Liver (tissue), 9 donors: ENCODE data around the gene EPB41L2. TPM values are rescaled to one million over a fixed set of nuclear protein-coding genes. Genes with fewer than 3 reads are reported as not detected.

Experiments
- DNase-seq: peaks from one replicate; pipeline ENCODE4 v3.0.0-alpha.2; 2017; ENCODE audit warnings: low spot score
- H3K27ac ChIP-seq, 2 donors: one replicate each; pipeline ENCODE4 v1.7.0; 2013; ENCODE audit warnings: inconsistent platforms in 2 of 2, low read length in 2 of 2, control low read depth in 1 of 2, low read depth in 1 of 2, mild to moderate bottlenecking in 1 of 2
- H3K27me3 ChIP-seq, 4 donors: one replicate each; pipeline versions ENCODE4 v1.6.1 to v1.7.0; 2013; ENCODE audit warnings: low read length in 3 of 4, inconsistent platforms in 1 of 4, mild to moderate bottlenecking in 1 of 4, moderate library complexity in 1 of 4; ENCODE audit not compliant: control insufficient read depth in 4 of 4, insufficient read depth in 4 of 4
- H3K36me3 ChIP-seq, 4 donors: one replicate each; pipeline versions ENCODE4 v1.6.1 to v1.7.0; 2013; ENCODE audit warnings: low read length in 3 of 4, mild to moderate bottlenecking in 3 of 4, low read depth in 1 of 4, moderate library complexity in 1 of 4; ENCODE audit not compliant: control insufficient read depth in 4 of 4, insufficient read depth in 3 of 4
- H3K4me1 ChIP-seq, 4 donors: one replicate each; pipeline versions ENCODE4 v1.6.1 to v1.7.0; 2013; ENCODE audit warnings: low read length in 3 of 4, mild to moderate bottlenecking in 3 of 4, moderate library complexity in 1 of 4; ENCODE audit not compliant: control insufficient read depth in 4 of 4, insufficient read depth in 4 of 4
- H3K4me3 ChIP-seq, 3 donors: one replicate each; pipeline versions ENCODE4 v1.6.1 to v1.7.0; 2013; ENCODE audit warnings: low read length in 3 of 3, control low read depth in 1 of 3, low read depth in 1 of 3, mild to moderate bottlenecking in 1 of 3
- H3K9ac ChIP-seq, 2 donors: one replicate each; pipeline ENCODE4 v1.7.0; 2013; ENCODE audit warnings: low read length in 2 of 2, mild to moderate bottlenecking in 2 of 2, moderate library complexity in 2 of 2, control low read depth in 1 of 2, low read depth in 1 of 2
- H3K9me3 ChIP-seq, 4 donors: one replicate each; pipeline versions ENCODE4 v1.6.1 to v1.7.0; 2013; ENCODE audit warnings: low read length in 3 of 4; ENCODE audit not compliant: control insufficient read depth in 4 of 4
- EGR1 ChIP-seq, 2 donors: IDR thresholded peaks; 2 replicates each; pipeline ENCODE4 v1.6.1; 2016 to 2018; ENCODE audit warnings: antibody characterized with exemption in 2 of 2, low read depth in 2 of 2
- FOXA1 ChIP-seq: IDR thresholded peaks from 2 replicates; pipeline ENCODE4 v1.6.1; 2016; ENCODE audit warnings: antibody characterized with exemption
- GABPA ChIP-seq, 2 donors: IDR thresholded peaks in 1 of 2; conservative IDR thresholded peaks in 1 of 2; 2 replicates each; pipeline ENCODE4 v1.6.1; 2016; ENCODE audit warnings: antibody characterized with exemption in 2 of 2, mild to moderate bottlenecking in 1 of 2, moderate library complexity in 1 of 2
- HNF4A ChIP-seq, 2 donors: conservative IDR thresholded peaks; 2 replicates each; pipeline ENCODE4 v1.6.1; 2016; ENCODE audit warnings: antibody characterized with exemption in 2 of 2, mild to moderate bottlenecking in 2 of 2
- HNF4G ChIP-seq: IDR thresholded peaks from 2 replicates; pipeline ENCODE4 v1.6.1; 2016; ENCODE audit warnings: antibody characterized with exemption
- JUND ChIP-seq, 2 donors: IDR thresholded peaks; 2 replicates each; pipeline ENCODE4 v1.6.1; 2016; ENCODE audit warnings: antibody characterized with exemption in 2 of 2
- NR2F2 ChIP-seq: IDR thresholded peaks from 2 replicates; pipeline ENCODE4 v1.6.1; 2016; ENCODE audit warnings: antibody characterized with exemption
- RAD21 ChIP-seq, 2 donors: IDR thresholded peaks; 2 replicates each; pipeline ENCODE4 v1.6.1; 2016; ENCODE audit warnings: antibody characterized with exemption in 2 of 2, mild to moderate bottlenecking in 2 of 2
- REST ChIP-seq: IDR thresholded peaks from 2 replicates; pipeline ENCODE4 v1.6.1; 2016; ENCODE audit warnings: antibody characterized with exemption, mild to moderate bottlenecking
- RXRA ChIP-seq, 2 donors: IDR thresholded peaks; 2 replicates each; pipeline ENCODE4 v1.6.1; 2017 to 2018; ENCODE audit warnings: antibody characterized with exemption in 2 of 2, mild to moderate bottlenecking in 1 of 2
- SP1 ChIP-seq: IDR thresholded peaks from 2 replicates; pipeline ENCODE4 v1.6.1; 2018; ENCODE audit warnings: antibody characterized with exemption, mild to moderate bottlenecking
- TAF1 ChIP-seq: conservative IDR thresholded peaks from 2 replicates; pipeline ENCODE4 v1.6.1; 2016; ENCODE audit warnings: antibody characterized with exemption, mild to moderate bottlenecking
- YY1 ChIP-seq: IDR thresholded peaks from 2 replicates; pipeline ENCODE4 v1.6.1; 2016; ENCODE audit warnings: antibody characterized with exemption, mild to moderate bottlenecking
- WGBS: extraction: QIAGEN DNeasy Blood & Tissue Kit; methylation state at CpG from one replicate; pipeline ENCODE4 v1.1.7; 2013; 5-methylcytosine and 5-hydroxymethylcytosine counted together
- polyA plus RNA-seq, 2 donors: library from polyadenylated mRNA; stranded (reverse) in 1 of 2; unstranded in 1 of 2; fragments of 200-250 nt in 1 of 2; fragments of >200 nt in 1 of 2; fragmentation: Nextera tagmentation in 1 of 2; extraction: Ambion mirVana in 1 of 2; gene quantifications; one replicate each; pipeline versions ENCODE4 v1.2.1 to v1.2.3, GENCODE V29; 2013 to 2015
- total RNA-seq, 2 donors: library from RNA; depleted of rRNA; stranded (reverse); fragments of >200 nt; gene quantifications; one replicate each; pipeline ENCODE4 v1.2.3, GENCODE V29; 2014
- TF ChIP-seq, protein P1 (sequence below): IDR thresholded peaks from 2 replicates; pipeline ENCODE4 v1.6.1; 2016; ENCODE audit warnings: antibody characterized with exemption
- TF ChIP-seq, protein P2 (sequence below): fragments of 150-350 bp; IDR thresholded peaks from 2 replicates; pipeline ENCODE4 v1.5.1; 2017; ENCODE audit warnings: improper control_type of control experiment, low read depth, low read length; ENCODE audit not compliant: missing input control
- TF ChIP-seq, protein P3 (sequence below): IDR thresholded peaks from 2 replicates; pipeline ENCODE4 v1.6.1; 2016; ENCODE audit warnings: antibody characterized with exemption
- donor health status: healthy.
- donor health status: healthy.
- donor health status: healthy.
- donor health status: healthy.
- donor health status: healthy.

The EPB41L2 gene
- total and polyA plus RNA-seq, 4 donors = 10.0 to 43.3 (median 18.7) TPM

GRCh38 chr6:130973521-130974277 lies 89.3 kb downstream of the EPB41L2 start:
- 97% methylated on average over 3 of the region's 3 CpGs for WGBS
- no peak for DNase-seq

GRCh38 chr6:130971504-130971903 lies 91.5 kb downstream of the EPB41L2 start:
- H3K9ac ChIP-seq = no peak overlapping the region
- H3K4me3 ChIP-seq = no peak overlapping the region
- H3K36me3 ChIP-seq = no peaks in the 10 kb centered on the region
- no peaks in the 10 kb centered on the region for H3K27me3 ChIP-seq
- H3K9me3 ChIP-seq = no peaks in the 10 kb centered on the region
- no peak for DNase-seq
- 96% methylated on average over 3 of the region's 3 CpGs for WGBS
- H3K27ac ChIP-seq = no peak overlapping the region
- H3K4me1 ChIP-seq = peaks cover 0 to 5% (median 0%) of the 10 kb centered on the region in 4 donors
- no peak for TF ChIP-seq REST
- TF ChIP-seq HNF4G = no peak
- TF ChIP-seq HNF4A (conservative IDR thresholded peaks at IDR 0.05) = no peak
- TF ChIP-seq GABPA (IDR thresholded peaks at IDR 0.05 in 1 of 2, conservative IDR thresholded peaks at IDR 0.05 in 1 of 2) = no peak
- TF ChIP-seq NR2F2 = no peak
- no peak for TF ChIP-seq TAF1
- TF ChIP-seq SP1 = no peak
- TF ChIP-seq YY1 = no peak
- TF ChIP-seq, protein P1, sequence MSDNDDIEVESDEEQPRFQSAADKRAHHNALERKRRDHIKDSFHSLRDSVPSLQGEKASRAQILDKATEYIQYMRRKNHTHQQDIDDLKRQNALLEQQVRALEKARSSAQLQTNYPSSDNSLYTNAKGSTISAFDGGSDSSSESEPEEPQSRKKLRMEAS = no peak

More at GRCh38 chr6:130973521-130974277, 89.3 kb downstream of the EPB41L2 start:
- Histone ChIP-seq H3K36me3 (no peaks in the 10 kb centered on the region), H3K27me3 (no peaks in the 10 kb centered on the region), H3K9ac (no peak overlapping the region), H3K9me3 (no peaks in the 10 kb centered on the region), H3K4me1 (peaks cover 0 to 5% (median 0%) of the 10 kb centered on the region in 4 donors), H3K4me3 (no peak overlapping the region), H3K27ac (no peak overlapping the region)
- no peak for TF ChIP-seq NR2F2
- no peak for TF ChIP-seq FOXA1
- no peak for TF ChIP-seq HNF4A (conservative IDR thresholded peaks at IDR 0.05)
- TF ChIP-seq, protein P2, sequence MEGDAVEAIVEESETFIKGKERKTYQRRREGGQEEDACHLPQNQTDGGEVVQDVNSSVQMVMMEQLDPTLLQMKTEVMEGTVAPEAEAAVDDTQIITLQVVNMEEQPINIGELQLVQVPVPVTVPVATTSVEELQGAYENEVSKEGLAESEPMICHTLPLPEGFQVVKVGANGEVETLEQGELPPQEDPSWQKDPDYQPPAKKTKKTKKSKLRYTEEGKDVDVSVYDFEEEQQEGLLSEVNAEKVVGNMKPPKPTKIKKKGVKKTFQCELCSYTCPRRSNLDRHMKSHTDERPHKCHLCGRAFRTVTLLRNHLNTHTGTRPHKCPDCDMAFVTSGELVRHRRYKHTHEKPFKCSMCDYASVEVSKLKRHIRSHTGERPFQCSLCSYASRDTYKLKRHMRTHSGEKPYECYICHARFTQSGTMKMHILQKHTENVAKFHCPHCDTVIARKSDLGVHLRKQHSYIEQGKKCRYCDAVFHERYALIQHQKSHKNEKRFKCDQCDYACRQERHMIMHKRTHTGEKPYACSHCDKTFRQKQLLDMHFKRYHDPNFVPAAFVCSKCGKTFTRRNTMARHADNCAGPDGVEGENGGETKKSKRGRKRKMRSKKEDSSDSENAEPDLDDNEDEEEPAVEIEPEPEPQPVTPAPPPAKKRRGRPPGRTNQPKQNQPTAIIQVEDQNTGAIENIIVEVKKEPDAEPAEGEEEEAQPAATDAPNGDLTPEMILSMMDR = no peak
- TF ChIP-seq RAD21 (IDR thresholded peaks at IDR 0.05) = no peak
- TF ChIP-seq GABPA (IDR thresholded peaks at IDR 0.05 in 1 of 2, conservative IDR thresholded peaks at IDR 0.05 in 1 of 2) = no peak
- TF ChIP-seq, protein P1 = no peak
- TF ChIP-seq RXRA (IDR thresholded peaks at IDR 0.05) = no peak
- TF ChIP-seq TAF1 = no peak
- TF ChIP-seq, protein P3, sequence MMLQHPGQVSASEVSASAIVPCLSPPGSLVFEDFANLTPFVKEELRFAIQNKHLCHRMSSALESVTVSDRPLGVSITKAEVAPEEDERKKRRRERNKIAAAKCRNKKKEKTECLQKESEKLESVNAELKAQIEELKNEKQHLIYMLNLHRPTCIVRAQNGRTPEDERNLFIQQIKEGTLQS = no peak
- TF ChIP-seq JUND (IDR thresholded peaks at IDR 0.05) = no peak
- TF ChIP-seq REST = no peak
- no peak for TF ChIP-seq YY1
- no peak for TF ChIP-seq EGR1 (IDR thresholded peaks at IDR 0.05; ENCODE audit: low read depth in 2 of 2)
